Measurements from ENCODE around the gene XK.

Gene XK

GRCh38 chrX:37684426-37684825 is 1.2 kb upstream of the XK start:
- no peak for DNase-seq

- DNase-seq: no peak
Measured at GRCh38 chrX:37684973-37685372, 618 bp upstream of the XK start.

DNA sequence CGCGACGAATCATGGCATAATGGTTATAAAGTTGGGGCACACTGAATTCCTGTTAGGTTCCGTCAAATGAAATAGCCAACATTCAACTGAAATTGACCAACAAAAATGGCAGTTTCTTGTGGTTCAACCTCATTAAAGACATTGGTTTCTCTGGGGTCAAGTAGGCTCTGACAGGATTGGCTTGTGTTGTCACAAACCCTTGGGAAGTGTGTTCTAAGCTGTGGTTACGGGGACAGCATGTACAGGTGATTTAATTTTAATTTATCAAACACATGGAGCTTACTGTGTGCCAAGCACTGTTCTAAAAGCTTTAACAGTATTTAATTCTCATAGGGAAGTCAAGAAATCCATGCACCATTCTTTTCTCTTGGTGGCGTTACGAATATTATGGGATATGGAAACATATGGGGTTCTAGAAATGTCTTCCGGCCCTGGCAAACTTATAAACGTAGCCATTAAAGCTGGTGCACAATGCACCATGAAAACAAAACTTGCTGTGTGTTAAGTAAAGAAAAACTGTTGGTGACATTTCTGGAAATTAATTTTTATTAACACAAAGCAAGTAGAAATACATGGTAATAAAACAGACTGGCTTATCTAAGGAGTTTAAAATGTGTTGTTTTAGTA is 891 bp downstream of the XK start:
- DNase-seq: no peak

- DNase-seq: no peak
Measured at GRCh38 chrX:37686996-37687395, 1.4 kb downstream of the XK start.

DNA sequence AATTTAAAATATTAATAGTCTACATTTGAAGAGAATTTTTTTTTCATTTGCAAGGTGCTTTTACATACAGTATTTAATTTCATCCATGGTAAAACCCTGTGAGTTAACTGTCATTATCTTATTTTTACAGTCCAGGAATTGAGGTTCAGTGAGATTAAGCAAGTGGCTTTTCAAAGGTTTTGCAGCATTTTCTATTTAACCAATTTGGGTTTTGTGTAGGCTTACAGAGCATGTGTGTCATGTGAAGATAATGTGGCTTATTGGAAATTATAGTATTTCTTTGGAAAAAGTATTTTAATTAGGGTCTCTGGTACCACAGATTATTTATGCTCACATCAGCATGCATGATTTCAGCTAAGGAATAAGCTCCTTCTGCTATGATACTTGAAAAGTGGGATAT is 4.5 kb downstream of the XK start:
- no peak for DNase-seq

DNA sequence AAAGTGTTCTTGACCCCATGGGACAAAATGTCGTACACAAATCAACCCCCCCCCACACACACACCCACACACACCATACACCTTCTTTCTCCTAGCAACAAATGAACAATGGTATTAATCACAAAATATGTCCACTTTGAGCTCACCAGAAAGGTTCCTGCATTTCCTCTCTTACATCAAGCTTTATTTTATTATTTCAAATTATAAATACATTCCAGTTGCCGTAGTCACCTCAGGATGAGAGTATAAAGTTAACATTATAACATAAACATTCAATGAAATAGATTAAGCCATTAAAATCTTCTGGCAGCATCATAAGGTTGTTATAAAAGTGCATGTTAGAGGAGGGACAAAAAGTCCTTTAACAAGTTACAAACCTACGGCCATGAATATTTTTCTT is 7.3 kb downstream of the XK start:
- DNase-seq: no peak

DNA sequence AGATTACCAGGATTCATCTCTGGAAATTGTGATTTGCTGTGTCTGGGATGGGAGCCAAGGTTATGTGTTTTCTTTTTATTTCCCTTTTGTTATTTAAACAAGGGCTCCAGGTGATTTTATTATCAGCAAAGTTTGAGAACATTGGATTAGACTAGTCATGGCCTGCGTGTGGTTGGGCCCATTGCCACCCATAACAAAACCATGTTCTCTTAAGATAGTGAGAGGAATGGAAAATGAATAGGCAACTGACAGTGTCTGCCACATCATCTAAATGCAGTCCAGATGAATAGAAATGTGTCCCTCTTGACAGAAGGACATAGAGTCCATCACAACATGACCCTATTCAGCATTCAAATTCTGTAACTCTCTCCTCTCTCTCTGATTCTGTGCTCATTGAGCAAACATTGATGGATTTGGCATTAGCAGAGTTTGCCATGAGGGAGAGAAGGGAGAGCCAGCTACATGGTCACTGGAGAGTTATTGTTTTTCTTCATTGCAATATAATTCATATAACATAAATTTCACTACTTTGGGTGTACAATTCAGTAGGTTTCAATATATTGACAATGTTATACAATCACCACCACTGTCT is 11.7 kb downstream of the XK start:
- no peak for DNase-seq

GRCh38 chrX:37701588-37701987 is 16.0 kb downstream of the XK start:
- DNase-seq: no peak

- DNase-seq: no peak
Measured at GRCh38 chrX:37711991-37712390, 26.4 kb downstream of the XK start.

DNA sequence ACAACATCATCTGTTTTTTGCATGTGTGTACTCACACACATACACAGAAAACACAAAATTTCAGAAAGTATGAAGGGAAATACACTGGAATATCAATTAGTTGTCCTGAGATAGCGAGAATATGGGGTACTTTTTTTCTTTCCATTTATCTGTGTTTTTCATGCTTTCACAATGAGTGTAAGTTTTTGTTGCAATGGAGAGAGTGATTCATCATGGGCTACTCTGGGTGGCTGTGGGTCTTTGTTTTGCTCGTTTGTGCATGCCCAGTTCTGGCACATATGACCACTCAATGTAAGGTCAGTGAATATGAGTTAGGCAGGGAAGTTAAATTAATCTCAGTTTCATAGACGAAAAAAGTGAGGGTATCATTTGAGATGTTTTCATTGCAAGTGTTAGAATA is 26.9 kb downstream of the XK start:
- no peak for DNase-seq

GRCh38 chrX:37714479-37714878 is 28.9 kb downstream of the XK start:
- no peak for DNase-seq

DNA sequence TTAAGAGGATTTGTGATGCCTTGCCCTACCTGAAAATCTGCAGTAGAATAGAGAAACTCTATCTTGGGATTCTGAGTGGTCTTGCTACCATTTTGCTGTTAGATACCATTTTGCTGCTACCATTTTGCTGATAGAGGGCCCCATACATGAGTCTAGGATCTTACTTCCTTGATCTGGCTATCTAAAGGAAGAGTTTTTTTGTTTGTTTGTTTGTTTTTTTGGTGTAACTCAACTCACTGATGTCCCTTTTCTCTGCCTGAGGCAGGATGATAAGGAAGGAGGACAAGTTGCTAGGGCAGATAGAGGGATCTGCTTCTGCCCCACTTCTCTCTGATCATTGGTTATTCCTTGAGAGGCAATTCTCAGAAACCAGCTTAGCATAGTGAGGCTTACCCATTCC is 31.0 kb downstream of the XK start:
- no peak for DNase-seq

DNA sequence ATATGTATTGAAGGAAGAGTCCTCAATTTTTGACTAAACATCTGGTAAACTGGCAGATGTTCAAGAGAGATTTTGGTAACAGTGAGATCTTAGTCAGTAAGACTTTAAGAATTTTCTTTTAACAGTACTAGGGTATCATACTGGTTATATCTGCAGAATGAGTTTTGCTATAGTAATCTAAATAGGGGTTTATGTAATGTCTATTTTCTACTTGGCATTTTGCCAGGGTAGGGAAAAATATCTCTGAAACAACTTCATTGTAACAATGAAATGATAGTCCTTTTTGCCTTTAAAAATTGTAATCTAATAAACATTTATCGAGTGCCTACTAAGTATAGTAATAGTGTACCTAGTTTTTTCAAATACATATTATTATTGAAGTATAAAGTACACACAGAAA is 32.1 kb downstream of the XK start:
- DNase-seq: no peak

- no peak for DNase-seq
Measured at GRCh38 chrX:37722595-37722994, 37.0 kb downstream of the XK start.

DNA sequence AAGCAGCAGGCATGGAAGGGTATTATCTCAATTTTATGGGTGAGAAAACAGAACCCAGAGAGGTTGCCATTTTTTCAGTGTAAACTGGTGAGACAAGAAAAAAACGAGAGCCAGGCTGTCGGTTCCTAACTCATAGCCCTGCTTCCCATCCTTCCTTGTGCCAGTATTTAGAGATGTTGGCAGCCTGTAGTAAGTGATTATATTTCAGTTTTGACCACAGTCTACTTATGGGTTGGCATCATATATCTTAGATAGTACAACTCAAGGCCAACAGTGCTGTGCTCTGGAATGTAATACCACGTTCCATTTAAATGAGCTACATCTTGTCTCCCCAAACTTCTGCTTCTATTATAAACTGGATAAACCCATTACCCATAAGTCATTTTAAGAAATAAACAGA is 40.8 kb downstream of the XK start:
- no peak for DNase-seq

GRCh38 chrX:37745354-37745753 is 59.8 kb downstream of the XK start:
- peak; percentile 73 for DNase-seq

DNA sequence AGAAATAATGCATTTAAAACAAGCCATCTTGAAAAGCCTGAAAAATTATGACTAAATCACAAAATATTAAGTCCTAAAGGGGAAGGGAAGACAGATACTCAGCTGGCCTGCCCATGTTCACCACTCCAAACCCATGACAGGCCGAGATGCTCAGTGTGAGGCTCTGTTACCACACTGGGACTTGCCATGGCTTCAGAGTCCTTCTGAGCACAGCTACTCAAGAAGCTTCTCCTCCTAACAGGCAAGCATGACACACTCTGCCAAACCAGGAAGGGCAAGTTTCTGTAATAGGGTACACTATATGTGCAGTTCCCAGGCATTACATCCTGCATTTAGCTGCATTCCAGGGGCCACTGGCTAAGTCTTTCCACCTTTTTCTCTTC is 60.2 kb downstream of the XK start:
- no peak for DNase-seq

GRCh38 chrX:37746218-37746941 is 60.8 kb downstream of the XK start:
- no peak for DNase-seq

DNA sequence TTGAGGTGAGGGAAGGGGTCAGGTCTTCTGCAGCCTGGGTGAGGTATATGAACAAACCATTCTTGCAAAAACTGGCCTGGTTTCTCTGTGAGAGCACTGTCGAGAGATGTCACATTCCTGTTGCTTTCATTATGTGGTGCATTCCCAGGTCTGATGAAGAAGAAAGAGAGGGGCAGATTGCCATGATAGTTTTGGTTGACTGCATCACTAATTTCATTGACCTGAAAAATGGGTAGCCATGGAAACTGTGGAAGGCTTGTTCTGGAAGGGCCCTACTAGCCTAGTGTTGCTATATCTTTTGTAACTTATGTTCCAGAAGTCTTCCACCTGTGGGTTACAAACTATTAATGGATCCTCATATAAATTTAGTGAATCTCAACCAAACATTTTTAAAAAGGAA is 61.4 kb downstream of the XK start:
- DNase-seq: no peak

DNA sequence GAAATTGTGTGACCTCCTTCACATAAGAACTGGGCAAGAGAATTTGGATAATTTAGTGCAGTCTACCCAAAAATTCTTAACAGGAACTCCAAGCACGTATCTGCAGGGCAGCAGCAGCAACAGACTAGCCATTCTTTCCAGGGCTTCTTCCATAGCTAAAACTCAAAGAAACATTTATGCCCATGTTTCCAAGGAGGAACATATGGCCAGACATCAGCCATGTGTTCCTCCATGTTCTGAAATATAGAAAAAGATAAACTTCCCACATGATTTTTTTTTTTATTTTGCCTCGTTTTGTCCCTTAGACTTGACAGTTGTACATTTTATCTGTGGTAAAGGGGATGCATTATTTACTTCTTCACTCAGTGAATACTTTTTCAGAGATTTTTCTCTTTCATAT is 66.7 kb downstream of the XK start:
- DNase-seq: no peak

GRCh38 chrX:37752936-37753335 is 67.3 kb downstream of the XK start:
- no peak for DNase-seq

GRCh38 chrX:37753384-37753783 is 67.8 kb downstream of the XK start:
- no peak for DNase-seq

- no peak for DNase-seq
Measured at GRCh38 chrX:37754516-37754915, 68.9 kb downstream of the XK start.

GRCh38 chrX:37755025-37755424 is 69.4 kb downstream of the XK start:
- no peak for DNase-seq

GRCh38 chrX:37757082-37757481 is 71.5 kb downstream of the XK start:
- no peak for DNase-seq
